ENCODE measurements around the gene COX4I1. TPM values are rescaled to one million over a fixed set of nuclear protein-coding genes. Genes with fewer than 3 reads are reported as not detected.

Gene COX4I1
- polyA plus RNA-seq, 3 donors, result 985 to 1,312 (median 1,132) TPM

DNA sequence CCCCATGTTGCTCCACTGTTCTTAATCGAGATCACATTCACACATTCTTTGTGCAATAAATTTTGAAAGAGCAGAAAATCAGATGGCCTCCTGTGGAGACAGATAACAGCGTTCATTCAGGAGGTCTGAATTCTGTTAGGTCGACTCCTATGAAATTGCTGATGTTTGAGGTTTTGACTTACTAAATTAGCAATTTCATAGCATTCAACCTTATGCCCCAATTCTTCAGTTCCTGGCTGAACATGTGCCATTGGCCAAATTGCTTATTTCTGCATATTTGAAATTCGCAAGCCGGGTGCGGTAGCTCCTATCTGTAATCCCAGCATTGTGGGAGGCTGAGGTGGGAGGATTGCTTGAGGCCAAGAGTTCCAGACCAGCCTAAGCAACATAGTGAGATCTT, 26.5 kb upstream of the COX4I1 start:
- Histone ChIP-seq H2AFZ (ENCODE audit: insufficient read depth, low read depth, low read length, poor library complexity, severe bottlenecking) (no peak overlapping the region), H3K4me3 (replicated peaks in 1 of 3; ENCODE audit: low read depth in 2 of 3, low read length in 3 of 3) (no peak overlapping the region), H3K9ac (ENCODE audit: insufficient read depth, low read length, poor library complexity, severe bottlenecking) (no peak overlapping the region), H3K9me3 (replicated peaks in 1 of 2; ENCODE audit: control insufficient read depth in 1 of 2, insufficient read depth in 1 of 2, low read length in 2 of 2) (no peaks in the 10 kb centered on the region), H3K4me1 (ENCODE audit: control insufficient read depth in 1 of 2, insufficient read depth in 2 of 2, low read length in 2 of 2) (peaks cover 0 to 2% of the 10 kb centered on the region in 2 donors), H4K20me1 (ENCODE audit: insufficient read depth, low read length) (no peaks in the 10 kb centered on the region), H3K27ac (ENCODE audit: low read depth in 1 of 2, low read length in 2 of 2) (no peak overlapping the region), H3K79me2 (ENCODE audit: insufficient read depth, low read length) (no peaks in the 10 kb centered on the region), H3K4me2 (replicated peaks; ENCODE audit: extremely low read depth, low read length, poor library complexity, severe bottlenecking) (no peak overlapping the region), H3K36me3 (replicated peaks in 1 of 2; ENCODE audit: control insufficient read depth in 1 of 2, insufficient read depth in 2 of 2, low read length in 2 of 2) (peaks cover 13 to 22% of the 10 kb centered on the region in 2 donors), H3K27me3 (ENCODE audit: control insufficient read depth in 2 of 2, insufficient read depth in 2 of 2, low read length in 2 of 2) (no peaks in the 10 kb centered on the region)
- peaks cover 11 to 52% of the 10 kb centered on the region in 2 donors for H3K36me3 Mint-ChIP-seq
- H3K27me3 Mint-ChIP-seq (ENCODE audit: low read depth in 3 of 3), result peaks cover 0 to 4% (median 3%) of the 10 kb centered on the region in 3 donors
- intact Hi-C loops (cut with micrococcal nuclease), result no loop called here
- WGBS (ENCODE audit: insufficient coverage), result 94% methylated on average over 4 of the region's 6 CpGs
- no peak overlapping the region for H3K4me3 Mint-ChIP-seq
- TF ChIP-seq, protein P1, sequence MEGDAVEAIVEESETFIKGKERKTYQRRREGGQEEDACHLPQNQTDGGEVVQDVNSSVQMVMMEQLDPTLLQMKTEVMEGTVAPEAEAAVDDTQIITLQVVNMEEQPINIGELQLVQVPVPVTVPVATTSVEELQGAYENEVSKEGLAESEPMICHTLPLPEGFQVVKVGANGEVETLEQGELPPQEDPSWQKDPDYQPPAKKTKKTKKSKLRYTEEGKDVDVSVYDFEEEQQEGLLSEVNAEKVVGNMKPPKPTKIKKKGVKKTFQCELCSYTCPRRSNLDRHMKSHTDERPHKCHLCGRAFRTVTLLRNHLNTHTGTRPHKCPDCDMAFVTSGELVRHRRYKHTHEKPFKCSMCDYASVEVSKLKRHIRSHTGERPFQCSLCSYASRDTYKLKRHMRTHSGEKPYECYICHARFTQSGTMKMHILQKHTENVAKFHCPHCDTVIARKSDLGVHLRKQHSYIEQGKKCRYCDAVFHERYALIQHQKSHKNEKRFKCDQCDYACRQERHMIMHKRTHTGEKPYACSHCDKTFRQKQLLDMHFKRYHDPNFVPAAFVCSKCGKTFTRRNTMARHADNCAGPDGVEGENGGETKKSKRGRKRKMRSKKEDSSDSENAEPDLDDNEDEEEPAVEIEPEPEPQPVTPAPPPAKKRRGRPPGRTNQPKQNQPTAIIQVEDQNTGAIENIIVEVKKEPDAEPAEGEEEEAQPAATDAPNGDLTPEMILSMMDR (IDR thresholded peaks at IDR 0.05), result no peak
- no peak overlapping the region for H3K27ac Mint-ChIP-seq
- H3K4me1 Mint-ChIP-seq, result peaks cover 3% of the 10 kb centered on the region
- DNase-seq, result no peak
- H3K9me3 Mint-ChIP-seq, result no peaks in the 10 kb centered on the region

DNA sequence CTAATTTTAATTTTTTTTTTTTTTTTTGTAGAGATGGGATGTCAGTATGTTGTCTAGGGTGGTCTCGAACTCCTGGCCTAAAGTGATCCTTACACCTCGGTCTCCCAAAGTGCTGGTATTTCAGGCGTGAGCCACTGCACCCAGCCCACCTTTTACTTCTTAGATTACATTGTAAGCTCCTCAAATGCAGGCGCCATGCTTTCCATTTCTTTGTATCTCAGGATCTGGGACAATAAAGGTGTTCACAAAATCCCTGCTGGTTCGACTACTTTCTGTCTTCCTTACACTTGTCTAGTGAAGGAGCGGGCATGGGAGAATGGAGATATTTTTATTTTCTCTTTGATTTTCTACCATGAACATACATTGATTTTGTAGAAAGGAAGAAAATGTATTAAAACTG, 25.4 kb upstream of the COX4I1 start:
- no CpG with 5 or more reads among the region's 6 CpGs for WGBS (ENCODE audit: insufficient coverage)
- Histone ChIP-seq H3K4me1 (ENCODE audit: control insufficient read depth in 1 of 2, insufficient read depth in 2 of 2, low read length in 2 of 2) (no peaks in the 10 kb centered on the region), H3K4me3 (replicated peaks in 1 of 3; ENCODE audit: low read depth in 2 of 3, low read length in 3 of 3) (no peak overlapping the region), H3K9ac (ENCODE audit: insufficient read depth, low read length, poor library complexity, severe bottlenecking) (no peak overlapping the region), H4K20me1 (ENCODE audit: insufficient read depth, low read length) (no peaks in the 10 kb centered on the region), H3K27me3 (ENCODE audit: control insufficient read depth in 2 of 2, insufficient read depth in 2 of 2, low read length in 2 of 2) (no peaks in the 10 kb centered on the region), H3K9me3 (replicated peaks in 1 of 2; ENCODE audit: control insufficient read depth in 1 of 2, insufficient read depth in 1 of 2, low read length in 2 of 2) (no peaks in the 10 kb centered on the region), H3K4me2 (replicated peaks; ENCODE audit: extremely low read depth, low read length, poor library complexity, severe bottlenecking) (no peak overlapping the region), H2AFZ (ENCODE audit: insufficient read depth, low read depth, low read length, poor library complexity, severe bottlenecking) (no peak overlapping the region), H3K27ac (ENCODE audit: low read depth in 1 of 2, low read length in 2 of 2) (no peak overlapping the region), H3K36me3 (replicated peaks in 1 of 2; ENCODE audit: control insufficient read depth in 1 of 2, insufficient read depth in 2 of 2, low read length in 2 of 2) (peaks cover 24 to 33% of the 10 kb centered on the region in 2 donors), H3K79me2 (ENCODE audit: insufficient read depth, low read length) (no peaks in the 10 kb centered on the region)
- no peak for DNase-seq
- H3K27ac Mint-ChIP-seq, result peak overlapping the region in 1 of 7 donors; percentile 46
- intact Hi-C loops (cut with micrococcal nuclease), result no loop called here
- peaks cover 22 to 63% of the 10 kb centered on the region in 2 donors for H3K36me3 Mint-ChIP-seq
- H3K4me3 Mint-ChIP-seq, result no peak overlapping the region
- no peaks in the 10 kb centered on the region for H3K9me3 Mint-ChIP-seq
- no peaks in the 10 kb centered on the region for H3K4me1 Mint-ChIP-seq
- peaks cover 0 to 4% (median 0%) of the 10 kb centered on the region in 3 donors for H3K27me3 Mint-ChIP-seq (ENCODE audit: low read depth in 3 of 3)
- TF ChIP-seq, protein P1 (IDR thresholded peaks at IDR 0.05), result no peak

Measured in CD14-positive monocyte (primary cell).